Gastroesophageal sphincter (tissue), 3 donors: ENCODE data around the gene NDUFA12.

Experiments
- POLR2A ChIP-seq, 2 donors: fragments of 450-650 bp; IDR thresholded peaks; one replicate each; pipeline ENCODE4 v1.6.1; 2017; ENCODE audit warnings: antibody characterized with exemption in 2 of 2, mild to moderate bottlenecking in 2 of 2, moderate library complexity in 1 of 2
- TF ChIP-seq, protein P1 (sequence below), 4 experiments: fragments of 200-600 bp in 2 of 4; fragments of 450-650 bp in 2 of 4; sonication (generic) in 1 of 4; IDR thresholded peaks; one replicate each; pipeline ENCODE4 v1.5.1; 2017 to 2019; ENCODE audit warnings: antibody characterized with exemption in 4 of 4, mild to moderate bottlenecking in 2 of 4, moderate library complexity in 2 of 4

DNA sequence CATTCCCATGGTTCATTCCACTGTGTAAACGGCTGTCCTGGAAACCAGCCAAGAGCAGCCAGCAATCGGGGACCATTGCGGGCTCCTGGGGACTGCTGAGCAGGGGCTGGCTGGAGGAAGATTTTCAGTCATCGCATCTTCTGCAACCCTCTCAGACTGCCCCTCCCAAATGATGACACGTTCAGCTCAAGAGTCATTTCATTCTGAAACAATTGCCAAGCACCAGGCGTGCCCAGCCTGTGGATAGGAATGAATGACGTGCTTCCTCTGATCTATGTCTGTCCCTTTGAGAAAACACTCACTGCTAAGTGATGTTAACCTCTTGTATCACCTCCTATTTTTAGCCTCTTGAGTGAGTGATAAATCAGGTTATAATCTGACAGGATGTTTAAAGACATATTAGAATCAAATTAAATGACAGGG is 62.0 kb downstream of the NDUFA12 start:
- TF ChIP-seq POLR2A (IDR thresholded peaks at IDR 0.05), result no peak
- TF ChIP-seq, protein P1, sequence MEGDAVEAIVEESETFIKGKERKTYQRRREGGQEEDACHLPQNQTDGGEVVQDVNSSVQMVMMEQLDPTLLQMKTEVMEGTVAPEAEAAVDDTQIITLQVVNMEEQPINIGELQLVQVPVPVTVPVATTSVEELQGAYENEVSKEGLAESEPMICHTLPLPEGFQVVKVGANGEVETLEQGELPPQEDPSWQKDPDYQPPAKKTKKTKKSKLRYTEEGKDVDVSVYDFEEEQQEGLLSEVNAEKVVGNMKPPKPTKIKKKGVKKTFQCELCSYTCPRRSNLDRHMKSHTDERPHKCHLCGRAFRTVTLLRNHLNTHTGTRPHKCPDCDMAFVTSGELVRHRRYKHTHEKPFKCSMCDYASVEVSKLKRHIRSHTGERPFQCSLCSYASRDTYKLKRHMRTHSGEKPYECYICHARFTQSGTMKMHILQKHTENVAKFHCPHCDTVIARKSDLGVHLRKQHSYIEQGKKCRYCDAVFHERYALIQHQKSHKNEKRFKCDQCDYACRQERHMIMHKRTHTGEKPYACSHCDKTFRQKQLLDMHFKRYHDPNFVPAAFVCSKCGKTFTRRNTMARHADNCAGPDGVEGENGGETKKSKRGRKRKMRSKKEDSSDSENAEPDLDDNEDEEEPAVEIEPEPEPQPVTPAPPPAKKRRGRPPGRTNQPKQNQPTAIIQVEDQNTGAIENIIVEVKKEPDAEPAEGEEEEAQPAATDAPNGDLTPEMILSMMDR (IDR thresholded peaks at IDR 0.05), result no peak
